ENCODE data around the gene LAMA1.

DNA sequence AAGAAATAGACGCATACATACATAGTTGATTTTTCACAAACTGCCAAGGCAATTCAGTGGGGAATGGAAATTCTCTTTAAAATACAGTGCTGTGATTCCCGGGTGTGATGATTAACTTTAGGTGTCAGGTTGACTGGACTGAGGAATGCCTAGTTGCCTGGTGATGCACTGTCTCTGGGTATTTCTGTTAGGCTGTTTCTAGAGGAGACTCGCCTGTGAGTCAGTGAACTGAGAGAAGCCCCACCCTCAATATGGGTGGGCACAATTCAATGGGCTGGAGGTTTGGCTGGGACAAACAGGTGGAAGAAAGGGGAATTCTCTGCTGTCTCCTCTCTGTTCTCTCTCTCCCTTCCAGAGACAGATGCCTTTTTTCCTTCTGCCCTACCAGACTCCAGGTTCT is 200.5 kb downstream of the LAMA1 start:
- TF ChIP-seq GATA3 (IDR thresholded peaks at IDR 0.05; ENCODE audit: low read depth, low read length) (no peak), GATA2 (IDR thresholded peaks at IDR 0.05; ENCODE audit: low read depth, low read length) (no peak)

All from SH-SY5Y (cell line).